Loucy (cell line): ENCODE results near the gene RANBP2.

Experiments used
- H2AFZ ChIP-seq: fragments of 200-600 bp; sonication (generic); 2 replicates; pipeline ENCODE4 v1.6.0; 2016; ENCODE audit warnings: antibody characterized with exemption, mild to moderate bottlenecking, low read length, moderate library complexity
- H3F3A ChIP-seq: fragments of 200-600 bp; 2 replicates; pipeline ENCODE4 v1.6.0; 2016; ENCODE audit warnings: antibody characterized with exemption, low read depth, mild to moderate bottlenecking
- H3K27me3 ChIP-seq: fragments of 200-600 bp; sonication (generic); 2 replicates; pipeline ENCODE4 v1.6.1; 2014; ENCODE audit warnings: low read length, mild to moderate bottlenecking; ENCODE audit not compliant: insufficient read depth, poor library complexity, severe bottlenecking
- H3K36me3 ChIP-seq: fragments of 200-600 bp; sonication (generic); 2 replicates; pipeline ENCODE4 v1.6.1; 2016; ENCODE audit warnings: low read length; ENCODE audit not compliant: insufficient read depth
- H3K4me1 ChIP-seq: fragments of 200-600 bp; sonication (generic); 2 replicates; pipeline ENCODE4 v1.5.1; 2014; ENCODE audit warnings: low read length, mild to moderate bottlenecking; ENCODE audit not compliant: insufficient read depth, poor library complexity, severe bottlenecking
- H3K4me2 ChIP-seq: fragments of 200-600 bp; sonication (generic); 2 replicates; pipeline ENCODE4 v1.6.0; 2014; ENCODE audit warnings: antibody characterized with exemption, low read length, low read depth, mild to moderate bottlenecking; ENCODE audit not compliant: poor library complexity, severe bottlenecking
- H3K4me3 ChIP-seq: fragments of 200-600 bp; sonication (generic); 2 replicates; pipeline ENCODE4 v1.5.1; 2014; ENCODE audit warnings: low read length, mild to moderate bottlenecking, mixed read lengths; ENCODE audit not compliant: poor library complexity, severe bottlenecking
- H3K79me2 ChIP-seq: fragments of 200-600 bp; sonication (generic); 2 replicates; pipeline ENCODE4 v1.6.1; 2014; ENCODE audit warnings: low read length; ENCODE audit not compliant: insufficient read depth
- H3K9ac ChIP-seq: fragments of 200-600 bp; sonication (generic); 2 replicates; pipeline ENCODE4 v1.6.0; 2014; ENCODE audit warnings: mild to moderate bottlenecking, low read depth, low read length, moderate library complexity; ENCODE audit not compliant: poor library complexity, severe bottlenecking
- H3K9me2 ChIP-seq: fragments of 200-600 bp; sonication (generic); replicated peaks from 2 replicates; pipeline ENCODE4 v1.6.1; 2016; ENCODE audit warnings: low read depth, low read length, mixed read lengths
- H3K9me3 ChIP-seq: fragments of 200-600 bp; sonication (generic); 2 replicates; pipeline ENCODE4 v1.6.1; 2014; ENCODE audit warnings: mild to moderate bottlenecking, antibody characterized with exemption, low read length, low read depth; ENCODE audit not compliant: insufficient read depth
- H4K20me1 ChIP-seq: fragments of 200-600 bp; sonication (generic); 2 replicates; pipeline ENCODE4 v1.6.0; 2014; ENCODE audit warnings: antibody characterized with exemption, low read length, mild to moderate bottlenecking; ENCODE audit not compliant: insufficient read depth, poor library complexity, severe bottlenecking
- CTCF ChIP-seq: fragments of 200-600 bp; sonication (generic); conservative IDR thresholded peaks from 2 replicates; pipeline ENCODE4 v1.5.1; 2014; ENCODE audit warnings: mild to moderate bottlenecking, antibody characterized with exemption, low read length
- EZH2phosphoT487 ChIP-seq: fragments of 200-600 bp; IDR thresholded peaks from 2 replicates; pipeline ENCODE4 v1.6.1; 2018; ENCODE audit warnings: antibody characterized with exemption, mild to moderate bottlenecking, moderate library complexity, borderline replicate concordance

RANBP2 gene

GRCh38 chr2:108825254-108825653 is 106.0 kb downstream of the RANBP2 start:
- H3K9me3 ChIP-seq, result peaks cover 4% of the 10 kb centered on the region; the same call in 1 of the 2 replicates
- H3K36me3 ChIP-seq, result peaks cover 27% of the 10 kb centered on the region
- no peaks in the 10 kb centered on the region for H4K20me1 ChIP-seq
- H3F3A ChIP-seq, result no peaks in the 10 kb centered on the region
- no peak overlapping the region for H3K4me3 ChIP-seq
- H3K4me1 ChIP-seq, result peaks cover 2% of the 10 kb centered on the region
- no peaks in the 10 kb centered on the region for H3K79me2 ChIP-seq
- no peaks in the 10 kb centered on the region for H3K27me3 ChIP-seq
- H3K9ac ChIP-seq, result no peak overlapping the region
- H3K9me2 ChIP-seq, result no peaks in the 10 kb centered on the region
- TF ChIP-seq EZH2phosphoT487 (no peak), CTCF (no peak)
- H2AFZ ChIP-seq, result no peak overlapping the region
- no peak overlapping the region for H3K4me2 ChIP-seq

GRCh38 chr2:108825736-108826135 is 106.5 kb downstream of the RANBP2 start:
- Histone ChIP-seq H3K9me3 (no peaks in the 10 kb centered on the region), H3F3A (no peaks in the 10 kb centered on the region), H3K4me1 (peaks cover 2% of the 10 kb centered on the region), H3K9ac (no peak overlapping the region), H3K27me3 (no peaks in the 10 kb centered on the region), H3K36me3 (peaks cover 22% of the 10 kb centered on the region; the same call in 1 of the 2 replicates), H3K4me3 (no peak overlapping the region), H3K9me2 (no peaks in the 10 kb centered on the region), H4K20me1 (no peaks in the 10 kb centered on the region), H2AFZ (no peak overlapping the region), H3K4me2 (no peak overlapping the region), H3K79me2 (no peaks in the 10 kb centered on the region)
- TF ChIP-seq CTCF (no peak), EZH2phosphoT487 (no peak)

GRCh38 chr2:108829578-108830310 is 110.5 kb downstream of the RANBP2 start:
- no peak for TF ChIP-seq CTCF
- no peak for TF ChIP-seq EZH2phosphoT487
- H3K9me2 ChIP-seq, result no peaks in the 10 kb centered on the region
- H3K4me3 ChIP-seq, result no peak overlapping the region
- H4K20me1 ChIP-seq, result no peaks in the 10 kb centered on the region
- no peaks in the 10 kb centered on the region for H3K79me2 ChIP-seq
- no peaks in the 10 kb centered on the region for H3F3A ChIP-seq
- peaks cover 10% of the 10 kb centered on the region; the same call in 1 of the 2 replicates for H3K36me3 ChIP-seq
- H3K4me2 ChIP-seq, result no peak overlapping the region
- H3K27me3 ChIP-seq, result no peaks in the 10 kb centered on the region
- H3K9ac ChIP-seq, result no peak overlapping the region
- no peaks in the 10 kb centered on the region for H3K9me3 ChIP-seq
- H2AFZ ChIP-seq, result no peak overlapping the region
- peaks cover 8% of the 10 kb centered on the region for H3K4me1 ChIP-seq
